GM18511 (cell line): Measurements from ENCODE around the gene PARD3.
"Not testable (repeated sequence)": the region's sequence is repeated elsewhere in the genome, so short reads cannot be mapped to it uniquely, and the experiment has no call there.

Experiments
- ATAC-seq: cut with Tn5 transposase; IDR thresholded peaks from one replicate; pipeline ENCODE4 v1.9.1; 2021; ENCODE audit warnings: mild to moderate bottlenecking, moderate library complexity; ENCODE audit not compliant: unreplicated experiment

PARD3 gene

DNA sequence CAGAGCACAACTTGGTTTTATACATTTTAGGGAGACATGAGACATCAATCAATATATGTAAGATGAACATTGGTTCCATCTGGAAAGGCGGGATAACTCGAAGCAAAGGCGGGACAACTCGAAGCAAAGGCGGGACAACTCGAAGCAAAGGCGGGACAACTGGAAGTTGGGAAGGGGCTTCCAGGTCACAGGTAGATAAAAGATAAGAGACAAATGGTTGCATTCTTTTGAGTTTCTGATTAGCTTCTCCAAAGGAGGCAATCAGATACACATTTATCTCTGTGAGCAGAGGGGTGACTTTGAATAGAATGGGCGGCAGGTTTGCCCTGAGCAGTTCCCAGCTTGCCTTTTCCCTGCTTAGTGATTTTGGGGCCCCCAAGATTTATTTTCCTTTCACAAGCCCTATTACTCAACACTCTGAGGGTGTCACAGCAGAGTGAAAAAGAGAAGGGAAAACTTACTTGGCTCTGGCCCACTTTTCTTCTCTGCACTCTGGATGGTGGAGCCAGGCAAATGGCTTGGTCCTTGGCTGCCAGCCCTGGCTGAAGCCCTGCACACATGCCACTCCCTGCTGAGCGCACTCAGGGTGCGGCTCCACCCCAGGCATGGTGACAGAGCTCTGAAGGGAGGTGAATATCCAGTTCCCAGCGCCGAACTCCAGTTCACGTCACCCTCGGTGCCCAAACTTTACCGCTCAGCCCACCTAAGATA, 46.7 kb downstream of the PARD3 start:
- no peak for ATAC-seq

DNA sequence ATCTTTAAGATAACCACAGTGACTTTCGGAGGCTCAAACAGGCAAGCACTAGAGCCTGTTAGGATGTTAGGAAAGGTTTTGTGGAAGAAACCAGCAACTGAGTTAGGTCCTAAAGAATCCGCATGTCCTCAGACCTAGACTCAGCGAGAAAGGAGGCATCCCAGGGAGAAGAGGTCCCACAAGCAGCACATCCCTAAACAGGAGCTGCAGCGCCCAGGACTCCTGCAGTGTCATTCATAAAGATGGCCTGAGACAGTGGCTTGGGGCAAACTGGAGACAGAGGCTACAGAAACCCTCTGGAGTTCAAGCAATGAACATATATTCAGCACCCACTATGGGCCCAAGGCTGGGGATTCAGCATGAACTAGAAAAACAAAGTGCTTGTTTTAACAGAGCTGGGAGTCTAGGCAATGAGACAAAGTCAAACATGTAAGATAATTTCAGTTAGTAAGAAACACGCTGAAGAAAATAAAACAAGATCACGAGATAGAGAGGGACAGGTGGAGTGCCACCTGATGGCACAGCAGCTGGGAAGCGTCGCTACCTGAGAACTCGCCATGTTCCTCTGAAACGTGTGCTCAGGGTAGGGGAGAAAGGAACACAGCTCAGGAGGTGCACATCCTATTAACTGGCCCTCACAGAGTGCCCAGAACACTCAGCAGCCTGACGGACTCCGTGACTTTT, 48.1 kb downstream of the PARD3 start:
- no peak for ATAC-seq

DNA sequence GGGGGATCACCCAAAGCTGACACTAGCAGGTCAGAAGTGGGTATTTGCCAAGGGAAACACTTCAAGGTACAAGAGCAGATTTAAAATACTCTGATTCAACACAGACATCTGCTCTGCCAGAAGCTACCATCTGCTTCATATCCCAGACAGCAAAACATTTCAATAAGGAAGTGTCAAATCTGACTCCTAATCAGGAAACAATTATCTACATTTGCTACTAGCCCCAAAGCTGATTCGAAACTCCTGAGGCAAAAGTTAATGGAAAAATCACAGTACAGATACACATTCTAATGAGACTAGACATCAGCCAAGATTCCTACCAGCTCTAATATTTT, 48.9 kb downstream of the PARD3 start:
- ATAC-seq, result no peak

- no peak for ATAC-seq
These were observed 50.6 kb downstream of the PARD3 start for GRCh38 chr10:34764472-34764946.

DNA sequence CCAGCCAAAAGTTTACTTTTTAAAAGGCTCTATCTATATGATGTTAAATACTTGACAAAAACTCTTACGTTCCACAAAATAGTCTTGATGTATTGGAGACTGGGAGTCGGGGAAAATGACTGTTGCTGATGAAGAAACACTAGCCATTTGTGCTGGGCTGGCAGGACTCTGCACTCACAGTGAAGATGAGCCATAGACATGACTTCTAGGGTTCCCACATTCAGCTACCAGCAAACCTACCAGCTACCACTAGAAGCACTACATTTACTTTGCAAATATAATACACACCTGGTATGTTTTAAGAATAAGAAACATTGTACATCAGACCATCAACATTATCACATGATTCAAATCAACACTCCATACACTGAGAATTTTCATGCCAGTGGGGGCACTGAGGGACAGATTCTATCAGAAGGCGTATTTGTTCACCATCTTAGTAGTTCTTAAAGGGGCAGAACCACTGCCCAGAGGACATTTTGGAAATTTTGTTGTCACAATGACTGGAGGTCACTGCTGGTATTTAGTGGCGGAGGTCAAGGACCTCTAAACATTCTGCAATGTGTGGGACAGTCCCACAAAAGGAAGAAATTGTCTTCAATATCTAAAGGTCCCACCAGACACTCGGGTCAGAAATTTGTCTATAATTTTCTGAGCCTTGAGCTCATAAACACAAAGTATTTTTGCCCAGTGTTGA, 52.3 kb downstream of the PARD3 start:
- no peak for ATAC-seq

DNA sequence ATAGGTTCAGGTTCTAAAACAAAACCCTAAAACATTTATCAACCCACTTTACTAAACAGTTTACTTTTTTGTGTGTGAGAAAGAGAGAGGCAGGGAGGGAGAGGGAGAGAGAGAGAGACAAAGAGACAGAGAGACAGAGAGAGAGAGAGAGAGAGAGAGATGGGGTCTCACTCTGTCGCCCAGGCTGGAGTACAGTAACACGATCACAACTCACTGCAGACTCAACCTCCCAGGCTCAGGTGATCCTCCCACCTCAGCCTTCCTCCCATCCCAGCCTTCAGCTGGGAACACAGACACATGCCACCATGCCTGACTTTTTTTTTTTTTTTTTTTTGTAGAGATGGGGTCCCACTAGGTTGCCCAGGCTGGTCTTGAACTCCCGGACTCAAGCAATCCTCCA, 52.9 kb downstream of the PARD3 start:
- no peak for ATAC-seq

- ATAC-seq, result no peak
These were observed 53.6 kb downstream of the PARD3 start for GRCh38 chr10:34761453-34761852.

DNA sequence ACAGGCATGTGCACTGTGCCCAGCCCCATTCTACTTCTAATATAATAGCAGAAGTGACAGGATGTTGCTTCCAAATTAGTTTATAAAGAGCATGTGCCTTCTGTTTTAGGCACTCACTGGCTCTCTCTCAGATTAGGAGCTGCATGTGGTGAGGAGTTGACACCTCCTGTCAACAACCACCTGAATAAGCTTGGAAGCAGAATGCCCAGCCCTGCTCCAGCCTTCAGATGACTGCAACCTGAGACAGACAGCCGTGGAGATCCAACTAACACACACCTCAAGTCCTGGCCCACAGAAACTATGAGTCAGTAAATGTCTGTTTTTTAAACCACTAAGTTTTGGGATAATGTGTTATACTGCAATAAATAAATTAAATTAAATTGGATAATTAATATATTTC, 54.5 kb downstream of the PARD3 start:
- ATAC-seq, result no peak

- ATAC-seq, result no peak
These were observed 55.3 kb downstream of the PARD3 start for GRCh38 chr10:34759837-34760215.

DNA sequence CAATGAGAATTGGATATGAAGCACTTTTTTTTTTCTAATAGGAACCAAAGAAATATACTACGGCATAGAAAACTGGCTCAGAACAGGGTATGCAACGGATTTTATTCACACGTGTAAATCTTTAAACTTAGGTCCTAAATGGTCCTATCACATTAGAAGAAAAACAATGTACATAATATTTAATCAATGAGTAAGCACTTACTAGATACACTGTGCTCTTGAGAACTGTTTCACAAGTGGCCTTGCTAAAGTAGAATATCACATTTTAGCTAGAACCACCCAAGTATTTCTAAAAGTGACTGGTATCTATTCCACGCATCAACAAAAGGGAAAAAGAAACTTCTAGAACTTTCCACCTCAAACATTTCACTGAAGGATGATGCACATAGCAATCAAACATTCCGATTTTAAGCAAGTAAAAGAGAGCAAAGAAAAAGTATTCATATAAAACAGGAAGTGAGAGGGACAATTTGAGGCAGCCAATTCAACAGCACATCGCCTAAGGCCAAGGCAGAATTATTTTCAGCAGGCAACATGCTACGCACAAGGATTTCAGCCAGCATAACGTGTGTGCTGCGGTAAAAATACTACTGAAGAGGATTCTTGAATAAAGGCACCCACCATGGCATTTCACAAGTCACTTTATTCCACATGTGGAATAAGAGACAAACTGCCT, 55.8 kb downstream of the PARD3 start:
- no peak for ATAC-seq

DNA sequence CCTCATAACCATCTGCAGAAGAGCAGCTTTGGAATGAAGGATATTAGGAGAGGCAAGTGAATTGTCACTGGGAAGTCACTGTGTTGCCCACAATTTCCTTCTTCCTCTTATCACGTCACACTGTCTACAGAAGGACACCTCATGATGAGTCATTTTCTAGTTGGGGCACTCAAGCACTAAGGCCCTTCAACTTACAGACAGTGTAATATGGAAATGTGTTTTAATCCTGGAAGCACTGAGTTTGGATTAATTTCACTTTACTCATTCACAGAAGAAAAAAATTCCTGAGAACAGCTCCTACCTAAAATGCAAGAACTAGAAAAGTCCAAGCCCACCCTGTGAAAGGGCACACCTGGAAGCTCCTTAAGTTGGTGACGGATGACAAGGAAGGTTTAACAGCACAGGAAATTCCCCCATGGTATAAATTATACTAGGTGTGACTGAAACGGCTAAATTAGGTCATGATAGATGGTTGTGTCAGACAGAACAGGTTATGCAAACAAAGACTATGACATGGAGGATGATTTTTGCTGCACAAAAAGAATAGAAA, 56.6 kb downstream of the PARD3 start:
- peak; percentile 75 for ATAC-seq

GRCh38 chr10:34757933-34758332, 57.2 kb downstream of the PARD3 start:
- no peak for ATAC-seq

- ATAC-seq, result not testable (repeated sequence)
These were observed 57.9 kb downstream of the PARD3 start for GRCh38 chr10:34757181-34757580.

GRCh38 chr10:34756584-34756983, 58.5 kb downstream of the PARD3 start:
- no peak for ATAC-seq

DNA sequence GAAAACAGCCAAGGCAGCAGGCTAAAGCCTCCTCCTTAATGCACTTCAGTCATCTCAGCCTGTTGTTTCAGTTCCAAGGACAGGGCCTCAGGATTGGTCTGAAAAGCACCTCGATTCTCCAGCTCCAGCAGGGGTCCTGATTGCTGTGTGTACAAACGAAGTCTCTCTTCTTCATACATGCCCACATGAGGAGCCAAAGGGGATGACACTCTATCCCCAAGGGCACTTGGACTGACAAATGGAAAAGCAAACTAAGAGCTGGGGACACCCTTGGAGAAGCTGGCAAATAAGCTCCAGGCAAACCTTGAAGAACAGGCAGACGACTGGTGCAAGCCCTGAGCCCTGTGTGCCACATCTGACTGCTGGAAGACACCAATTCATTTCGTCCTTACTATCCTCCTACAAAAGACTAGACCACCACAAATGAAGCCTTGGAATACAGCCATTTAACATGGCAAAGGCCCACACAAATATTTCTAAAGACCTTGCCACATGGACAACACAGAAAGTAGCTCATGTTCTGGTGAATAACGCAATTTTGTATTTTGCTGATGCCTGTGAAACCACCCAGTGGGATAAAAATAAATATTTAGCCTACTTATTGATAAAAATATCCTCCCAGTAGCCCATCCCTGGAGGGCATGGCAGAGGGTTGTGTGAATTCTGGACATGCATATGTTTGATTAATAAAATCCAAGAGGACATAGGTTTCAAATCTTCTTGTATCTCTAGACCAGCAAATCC, 61.9 kb downstream of the PARD3 start:
- no peak for ATAC-seq

DNA sequence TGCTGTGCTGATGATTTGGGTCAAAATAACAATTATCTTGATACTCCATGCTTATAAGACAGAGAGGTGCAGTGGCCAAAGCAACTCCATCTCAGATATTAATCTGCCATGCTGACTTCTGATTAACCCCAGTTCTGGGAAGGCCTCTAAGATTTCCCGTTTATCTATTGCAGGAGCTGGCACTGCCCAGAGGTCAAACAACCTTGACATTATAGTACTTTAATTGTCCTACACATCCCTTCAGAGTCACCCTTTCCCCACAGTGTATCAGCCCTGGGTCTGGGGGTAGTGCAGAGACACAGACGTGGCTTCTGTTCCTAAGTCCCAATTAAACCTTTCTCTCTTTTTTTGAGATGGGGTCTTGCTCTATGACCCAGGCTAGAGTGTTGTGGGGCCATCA, 63.8 kb downstream of the PARD3 start:
- no peak for ATAC-seq

- ATAC-seq, result not testable (repeated sequence)
These were observed 64.3 kb downstream of the PARD3 start for GRCh38 chr10:34750795-34751194.

- ATAC-seq, result no peak
These were observed 66.3 kb downstream of the PARD3 start for GRCh38 chr10:34748767-34749166.

DNA sequence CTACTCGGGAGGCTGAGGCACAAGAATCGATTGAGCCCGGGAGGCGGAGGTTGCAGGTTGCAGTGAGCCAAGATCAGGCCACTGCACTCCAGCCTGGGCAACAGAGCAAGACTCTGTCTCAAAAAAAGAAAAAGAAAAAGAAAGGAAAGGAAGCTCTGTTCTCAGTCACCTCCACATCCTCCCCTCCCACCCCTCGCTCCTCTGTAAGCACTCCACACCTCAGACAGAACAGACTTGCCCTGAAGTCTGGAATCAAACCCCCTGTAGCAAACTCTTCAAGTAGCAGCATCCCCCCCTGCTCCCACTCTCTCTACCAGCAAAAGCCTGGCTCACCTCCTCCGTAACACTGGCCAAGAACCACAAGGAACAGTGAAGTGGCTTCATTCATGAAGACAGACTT, 66.7 kb downstream of the PARD3 start:
- no peak for ATAC-seq

DNA sequence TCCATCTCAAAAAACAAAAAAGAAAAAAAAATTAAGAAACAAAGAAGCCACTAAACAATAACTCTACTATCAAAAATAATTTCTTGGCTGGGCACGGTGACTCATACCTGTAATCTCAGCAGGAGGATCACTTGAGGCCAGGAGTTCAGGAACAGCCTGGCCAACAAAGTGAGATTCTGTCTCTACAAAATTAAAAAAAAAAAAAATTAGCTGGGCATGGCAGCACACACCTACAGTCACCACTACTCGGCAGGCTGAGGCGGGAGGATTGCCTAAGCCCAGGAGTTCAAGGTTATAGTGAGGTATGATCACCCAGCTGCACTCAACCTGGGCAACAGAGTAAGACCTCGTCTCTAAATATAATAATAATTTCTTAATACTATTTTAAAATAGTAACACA, 69.0 kb downstream of the PARD3 start:
- ATAC-seq, result no peak

GRCh38 chr10:34745244-34745643, 69.9 kb downstream of the PARD3 start:
- no peak for ATAC-seq
